T follicular helper cell (primary cell): ENCODE results near the gene PRKCI.
"Not testable (repeated sequence)": the region's sequence is repeated elsewhere in the genome, so short reads cannot be mapped to it uniquely, and the experiment has no call there.

Experiments used
- DNase-seq: peaks from one replicate; pipeline ENCODE4 v3.0.0-alpha.2; 2020; ENCODE audit warnings: low read depth

PRKCI gene

DNA sequence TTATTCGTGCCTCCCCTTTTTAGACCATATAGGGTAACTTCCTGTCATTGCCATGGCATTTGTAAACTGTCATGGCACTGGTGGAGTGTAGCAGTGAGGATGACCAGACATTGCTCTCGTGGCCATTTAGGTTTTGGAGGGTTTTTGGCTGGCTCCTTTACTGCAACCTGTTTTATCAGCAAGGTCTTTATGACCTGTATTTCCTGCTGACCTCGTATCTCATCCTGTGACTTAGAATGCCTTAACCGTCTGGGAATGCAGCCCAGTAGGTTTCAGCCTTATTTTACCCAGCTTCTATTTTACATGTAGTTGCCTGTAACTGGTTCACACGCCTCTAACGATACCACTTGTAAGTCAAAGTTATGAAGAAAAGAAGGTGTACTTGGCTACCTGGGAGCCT, 121.6 kb downstream of the PRKCI start:
- not testable (repeated sequence) for DNase-seq

DNA sequence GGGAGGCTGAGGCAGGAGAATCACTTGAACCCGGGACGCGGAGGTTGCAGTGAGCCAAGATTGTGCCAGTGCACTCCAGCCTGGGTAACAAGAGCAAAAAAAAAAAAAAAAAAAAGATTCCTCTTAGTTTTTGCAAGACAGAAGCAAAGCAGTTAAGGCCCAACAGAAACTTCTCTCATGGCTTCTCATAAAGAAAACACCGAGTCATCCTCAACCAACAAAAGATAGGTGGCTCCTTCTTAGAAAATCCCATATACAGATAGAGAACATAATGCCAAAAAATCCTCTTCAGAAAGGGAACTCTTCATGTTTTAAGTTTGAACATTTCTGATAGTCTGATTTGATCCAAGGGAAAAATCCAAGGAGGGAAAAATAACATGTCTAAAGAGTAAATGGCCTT, 122.7 kb downstream of the PRKCI start:
- no peak for DNase-seq

DNA sequence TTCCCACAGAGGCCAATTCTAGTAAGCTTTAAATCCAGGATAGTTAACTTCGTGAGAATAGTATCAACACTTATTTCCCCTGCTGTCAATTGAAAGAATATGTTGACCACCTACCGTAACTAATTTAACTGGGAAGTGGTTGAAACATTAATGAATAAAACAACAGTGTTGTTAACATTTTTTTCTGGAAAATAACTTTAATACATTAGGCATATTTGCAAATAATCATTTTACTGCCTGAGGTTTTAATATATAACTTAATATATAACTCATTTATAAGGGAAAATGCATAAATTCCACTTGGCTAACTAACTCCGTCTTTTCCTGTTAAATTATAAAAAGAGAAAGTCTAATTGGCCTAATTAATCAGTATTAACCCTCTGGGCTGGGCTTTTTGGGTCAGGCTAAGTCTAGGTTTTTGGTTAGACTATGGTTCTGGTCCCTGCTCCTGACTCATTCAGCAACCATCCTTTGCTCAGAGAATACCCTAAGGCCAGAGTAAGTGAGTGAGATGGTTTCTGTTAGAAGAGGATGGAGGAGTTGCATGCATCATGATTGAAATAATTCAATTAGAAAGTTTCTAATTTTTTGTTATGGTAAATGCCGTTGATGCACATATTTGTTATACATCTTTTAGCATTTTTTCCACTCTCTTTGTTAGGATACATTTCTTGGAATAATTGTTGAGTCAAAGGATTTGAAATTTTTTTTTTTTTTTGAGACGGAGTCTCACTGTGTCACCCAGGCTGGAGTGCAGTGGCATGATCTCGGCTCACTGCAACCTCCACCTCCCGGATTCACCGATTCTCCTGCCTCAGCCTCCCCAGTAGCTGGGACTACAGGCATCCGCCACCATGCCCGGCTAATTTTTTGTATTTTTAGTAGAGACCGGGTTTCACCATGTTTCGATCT, 124.5 kb downstream of the PRKCI start:
- DNase-seq: no peak

DNA sequence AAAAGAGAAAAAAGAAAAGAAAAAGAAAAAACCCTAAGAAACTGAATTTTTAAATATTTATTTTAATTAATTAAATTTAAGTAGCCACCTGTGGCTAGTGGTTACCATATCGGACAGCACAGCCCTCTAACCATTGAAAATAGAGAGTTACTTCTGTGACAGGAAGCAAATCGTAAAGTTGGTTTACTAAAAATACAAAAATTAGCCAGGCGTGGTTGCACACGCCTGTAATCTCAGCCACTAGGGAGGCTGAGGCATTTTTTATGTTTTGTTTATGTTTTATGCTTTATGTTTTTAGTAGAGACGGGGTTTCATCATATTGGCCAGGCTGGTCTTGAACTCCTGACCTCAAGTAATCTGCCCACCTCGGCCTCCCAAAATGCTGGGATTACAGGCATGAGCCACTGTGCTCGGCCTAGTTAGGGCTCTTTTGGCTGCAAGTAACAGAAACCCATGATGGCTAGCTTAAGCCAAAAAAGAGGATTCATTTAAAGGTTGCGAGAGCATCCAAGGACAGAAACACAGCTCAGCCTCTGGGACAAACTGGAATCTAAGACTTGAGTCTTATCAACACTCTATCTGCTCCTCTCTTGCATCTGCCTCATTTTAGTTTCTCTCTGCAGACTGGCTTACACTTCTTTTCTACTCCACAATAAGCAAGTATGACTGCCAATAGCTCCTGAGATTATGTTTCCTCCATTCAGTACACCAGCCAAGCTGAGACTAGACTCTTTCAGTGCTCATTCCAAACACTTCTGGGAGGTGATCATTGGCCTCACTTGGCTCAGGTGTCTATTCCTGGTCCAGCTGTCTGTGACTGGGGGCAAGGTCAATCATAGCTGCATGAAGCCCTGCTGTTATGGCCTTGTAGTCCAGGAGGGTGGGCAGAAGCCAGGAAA, 128.5 kb downstream of the PRKCI start:
- DNase-seq: no peak

DNA sequence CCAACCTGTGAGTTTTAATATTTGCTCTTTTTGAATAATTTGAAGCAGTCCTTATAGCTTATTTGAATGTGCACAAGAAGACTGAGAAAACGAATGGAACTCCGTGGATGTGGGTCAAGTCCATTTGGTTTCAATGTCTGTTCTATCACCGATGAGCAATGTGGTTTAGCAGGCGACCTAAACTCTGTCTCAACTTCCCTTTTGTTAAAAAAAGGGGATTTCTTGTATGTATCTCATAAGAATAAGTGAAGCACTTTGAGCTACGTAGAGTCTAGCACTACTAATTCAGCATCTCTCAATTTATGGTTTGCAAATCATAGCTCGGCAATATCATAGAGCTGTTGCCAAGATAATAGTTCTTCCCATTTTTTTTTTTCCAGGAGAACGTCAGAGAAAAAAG, 130.7 kb downstream of the PRKCI start:
- no peak for DNase-seq

DNA sequence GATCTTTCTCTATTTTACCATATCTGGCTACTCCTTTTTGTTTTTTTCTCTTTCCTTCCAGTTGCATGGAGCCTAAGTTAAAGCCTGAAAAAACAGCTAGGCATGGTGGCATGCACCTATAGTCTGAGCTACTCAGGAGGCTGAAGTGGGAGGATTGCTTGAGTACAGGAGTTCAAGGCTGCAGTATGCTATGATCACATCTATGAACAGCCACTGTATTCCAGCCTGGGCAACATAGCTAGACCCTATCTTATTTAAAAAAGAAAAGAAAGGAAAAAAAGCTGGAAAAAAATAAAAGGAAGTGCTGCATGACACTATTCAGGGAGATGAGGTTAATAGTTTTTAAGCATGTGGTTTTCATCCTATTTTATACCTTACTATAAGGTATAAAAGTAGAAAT, 131.3 kb downstream of the PRKCI start:
- no peak for DNase-seq

DNA sequence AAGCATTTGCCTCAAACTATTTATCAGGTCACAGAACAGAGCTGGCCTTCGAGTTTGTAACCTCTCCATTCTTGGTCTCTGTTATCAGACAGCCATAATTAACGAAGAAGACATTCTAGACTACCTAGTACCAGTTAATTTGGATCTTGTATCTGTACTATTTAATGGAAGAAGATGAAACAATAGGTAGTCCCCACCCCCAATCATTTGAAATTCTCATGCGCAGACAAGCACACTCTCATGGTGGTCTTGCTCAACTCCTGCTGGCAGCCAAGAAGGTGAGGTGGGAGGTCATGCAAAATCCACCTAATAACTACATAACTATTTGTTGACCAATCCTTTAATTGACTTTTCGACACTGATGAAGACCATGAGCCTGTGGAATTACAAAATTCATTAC, 132.5 kb downstream of the PRKCI start:
- no peak for DNase-seq
